GM18867 (cell line): ENCODE measurements around the gene EFR3B.
"Not testable (repeated sequence)": the region's sequence is repeated elsewhere in the genome, so short reads cannot be mapped to it uniquely, and the experiment has no call there.

Experiments
- ATAC-seq: cut with Tn5 transposase; IDR thresholded peaks from one replicate; pipeline ENCODE4 v1.9.1; 2021; ENCODE audit warnings: mild to moderate bottlenecking, moderate library complexity; ENCODE audit not compliant: unreplicated experiment

The EFR3B gene, protein sequence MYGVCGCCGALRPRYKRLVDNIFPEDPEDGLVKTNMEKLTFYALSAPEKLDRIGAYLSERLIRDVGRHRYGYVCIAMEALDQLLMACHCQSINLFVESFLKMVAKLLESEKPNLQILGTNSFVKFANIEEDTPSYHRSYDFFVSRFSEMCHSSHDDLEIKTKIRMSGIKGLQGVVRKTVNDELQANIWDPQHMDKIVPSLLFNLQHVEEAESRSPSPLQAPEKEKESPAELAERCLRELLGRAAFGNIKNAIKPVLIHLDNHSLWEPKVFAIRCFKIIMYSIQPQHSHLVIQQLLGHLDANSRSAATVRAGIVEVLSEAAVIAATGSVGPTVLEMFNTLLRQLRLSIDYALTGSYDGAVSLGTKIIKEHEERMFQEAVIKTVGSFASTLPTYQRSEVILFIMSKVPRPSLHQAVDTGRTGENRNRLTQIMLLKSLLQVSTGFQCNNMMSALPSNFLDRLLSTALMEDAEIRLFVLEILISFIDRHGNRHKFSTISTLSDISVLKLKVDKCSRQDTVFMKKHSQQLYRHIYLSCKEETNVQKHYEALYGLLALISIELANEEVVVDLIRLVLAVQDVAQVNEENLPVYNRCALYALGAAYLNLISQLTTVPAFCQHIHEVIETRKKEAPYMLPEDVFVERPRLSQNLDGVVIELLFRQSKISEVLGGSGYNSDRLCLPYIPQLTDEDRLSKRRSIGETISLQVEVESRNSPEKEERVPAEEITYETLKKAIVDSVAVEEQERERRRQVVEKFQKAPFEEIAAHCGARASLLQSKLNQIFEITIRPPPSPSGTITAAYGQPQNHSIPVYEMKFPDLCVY

DNA sequence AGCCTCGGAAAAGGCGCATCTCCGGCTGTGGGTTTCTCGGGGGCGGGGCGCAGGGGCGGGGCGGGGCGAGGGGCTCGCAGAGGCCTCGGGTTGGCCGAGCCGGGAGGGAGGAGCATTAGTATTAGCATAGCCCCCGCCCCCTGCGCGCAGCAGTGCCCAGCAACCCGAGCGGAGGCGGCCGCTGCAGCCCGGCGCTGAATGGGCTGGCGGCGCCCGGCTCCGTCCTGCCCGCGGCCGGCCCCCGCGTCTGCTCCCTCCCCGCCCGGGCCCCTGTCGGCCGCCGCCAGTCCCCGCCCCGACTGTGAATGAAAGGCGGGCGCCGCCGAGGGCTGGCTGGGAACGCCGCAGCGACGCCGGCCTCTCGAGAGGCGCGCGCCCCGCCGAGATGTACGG, at the start of gene EFR3B:
TSS of gene EFR3B (plus strand) at position 149 of the 393 bp plus-strand sequence. CDS start at position 386, 237 bp downstream.
- ATAC-seq: peak; percentile 89

GRCh38 chr2:24993406-24994145, 48.3 kb upstream of the EFR3B start:
- no peak for ATAC-seq

- no peak for ATAC-seq
Observed at GRCh38 chr2:24994146-24994724, 47.6 kb upstream of the EFR3B start.

DNA sequence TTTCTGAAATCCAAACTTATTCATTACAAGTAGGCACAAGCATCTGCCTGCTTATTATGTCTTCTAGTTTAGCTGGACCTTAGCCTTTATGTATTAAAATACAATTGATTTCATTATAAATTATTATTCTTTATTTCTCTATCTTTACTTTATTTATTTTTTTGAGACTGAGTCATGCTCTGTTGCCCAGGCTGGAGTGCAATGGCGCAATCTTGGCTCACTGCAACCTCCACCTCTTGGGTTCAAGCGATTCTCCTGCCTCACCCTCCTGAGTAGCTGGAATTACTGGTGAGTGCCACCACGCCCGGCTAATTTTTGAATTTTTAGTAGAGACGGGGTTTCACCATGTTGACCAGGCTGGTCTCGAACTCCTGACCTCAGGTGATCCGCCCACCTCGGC, 42.8 kb upstream of the EFR3B start:
- ATAC-seq: not testable (repeated sequence)

GRCh38 chr2:25000036-25000435, 41.8 kb upstream of the EFR3B start:
- ATAC-seq: no peak

DNA sequence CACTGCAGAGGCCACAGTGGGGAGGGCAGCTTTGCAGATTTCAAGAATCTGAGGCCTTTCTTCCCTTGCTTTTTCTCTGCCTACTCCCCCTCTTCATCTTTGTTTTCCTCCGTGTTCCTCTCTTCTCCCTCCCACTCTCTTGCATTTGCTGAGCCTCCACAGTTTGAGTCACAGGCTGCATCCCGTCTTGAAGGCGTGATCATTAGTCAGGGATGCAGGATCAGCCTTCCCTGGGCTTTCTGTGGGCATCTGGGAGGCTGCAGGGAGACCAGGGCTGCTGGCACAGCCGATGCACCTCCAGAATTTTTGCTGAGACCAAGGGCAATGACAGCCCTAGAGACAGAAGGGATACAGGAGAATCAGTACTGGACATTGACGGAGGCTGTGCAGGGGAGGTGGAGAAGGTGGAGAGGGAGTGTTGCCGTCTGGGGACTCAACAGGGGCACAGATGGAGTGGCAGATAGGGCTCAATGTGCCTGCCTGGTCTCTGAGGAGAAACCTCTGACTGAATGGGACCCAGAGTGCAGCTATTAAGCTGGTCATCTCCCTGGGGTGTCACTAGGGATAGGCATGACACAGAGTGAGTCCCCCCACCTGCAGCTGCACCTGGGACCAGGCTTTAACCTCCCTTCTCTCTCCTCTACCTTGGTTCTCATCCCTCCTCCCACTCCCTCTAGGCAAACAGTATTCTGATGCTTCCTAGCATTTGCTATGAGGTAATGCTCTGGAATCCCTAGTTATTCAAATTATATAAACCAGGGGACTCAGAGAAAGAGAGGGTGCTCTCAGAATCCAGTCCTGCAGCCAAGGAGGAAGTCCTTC, 41.2 kb upstream of the EFR3B start:
- no peak for ATAC-seq

GRCh38 chr2:25001325-25001637, 40.6 kb upstream of the EFR3B start:
- no peak for ATAC-seq

GRCh38 chr2:25002066-25002465, 39.8 kb upstream of the EFR3B start:
- ATAC-seq: no peak

- no peak for ATAC-seq
Observed at GRCh38 chr2:25009954-25010353, 31.9 kb upstream of the EFR3B start.

- not testable (repeated sequence) for ATAC-seq
Observed at GRCh38 chr2:25011342-25011741, 30.5 kb upstream of the EFR3B start.

- ATAC-seq: no peak
Observed at GRCh38 chr2:25014631-25015030, 27.2 kb upstream of the EFR3B start.

DNA sequence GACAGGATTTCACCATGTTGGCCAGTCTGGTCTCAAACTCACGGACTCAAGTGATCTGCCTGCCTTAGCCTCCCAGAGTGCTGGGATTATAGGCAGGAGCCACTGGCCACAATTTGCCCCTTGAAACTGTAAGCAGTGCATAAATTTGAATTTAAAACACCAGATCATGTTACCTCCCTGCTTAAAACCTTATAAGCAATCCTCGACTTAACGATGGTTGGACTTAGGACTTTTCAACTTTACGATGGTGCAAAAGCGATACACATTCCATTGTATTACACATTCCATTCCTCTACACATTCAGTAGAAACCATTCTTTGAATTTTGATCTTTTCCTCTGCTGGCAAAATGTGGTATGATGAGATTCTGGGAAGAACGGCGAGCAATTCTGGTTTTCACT, 23.2 kb upstream of the EFR3B start:
- no peak for ATAC-seq

DNA sequence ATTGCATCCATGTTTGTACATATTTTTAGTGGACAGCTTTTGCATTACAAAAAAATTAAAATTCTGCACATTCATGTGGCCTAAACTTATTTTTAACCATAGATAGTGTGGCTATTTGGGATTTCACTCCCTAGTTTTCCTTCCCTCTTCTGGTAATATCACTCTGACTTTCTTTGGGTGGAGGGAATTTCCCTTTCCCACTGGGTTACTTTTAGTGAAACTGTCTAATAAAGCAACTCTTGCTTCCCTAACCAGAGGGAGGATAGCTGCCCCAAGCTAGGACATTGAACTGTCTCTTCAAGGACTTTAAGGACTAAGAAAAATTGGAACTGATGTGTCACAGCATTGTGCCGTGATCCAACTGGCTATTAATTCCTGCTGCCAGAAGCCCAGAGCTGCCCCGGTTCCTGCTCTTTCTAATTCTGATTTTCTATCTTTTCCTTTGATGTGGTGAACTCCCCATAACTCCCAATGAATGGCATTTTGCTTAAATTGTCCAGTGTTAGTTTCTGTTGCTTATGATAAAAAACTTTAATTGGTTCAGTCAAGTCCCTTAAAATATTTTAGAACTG, 20.0 kb upstream of the EFR3B start:
- ATAC-seq: no peak

GRCh38 chr2:25023333-25023732, 18.5 kb upstream of the EFR3B start:
- no peak for ATAC-seq

- no peak for ATAC-seq
Observed at GRCh38 chr2:25025229-25026007, 16.5 kb upstream of the EFR3B start.

- ATAC-seq: no peak
Observed at GRCh38 chr2:25026008-25026530, 15.8 kb upstream of the EFR3B start.

- ATAC-seq: no peak
Observed at GRCh38 chr2:25029183-25029554, 12.7 kb upstream of the EFR3B start.

GRCh38 chr2:25030702-25031101, 11.2 kb upstream of the EFR3B start:
- ATAC-seq: no peak

- ATAC-seq: no peak
Observed at GRCh38 chr2:25032094-25032493, 9.8 kb upstream of the EFR3B start.
